Measurements from ENCODE around the gene APLF. TPM values are rescaled to one million over a fixed set of nuclear protein-coding genes. Genes with fewer than 3 reads are reported as not detected.

Gene APLF
- polyA plus RNA-seq, 1 of the 3 experiments (the other 2 are of a cell fraction): 1.1 TPM

- no peak for TF ChIP-seq FOXM1 (IDR thresholded peaks at IDR 0.05; ENCODE audit: low read depth)
- no peak for TF ChIP-seq EZH2phosphoT487 (IDR thresholded peaks at IDR 0.05; ENCODE audit: borderline replicate concordance, low read depth)
- no peak for TF ChIP-seq CHD2 (IDR thresholded peaks at IDR 0.05; ENCODE audit: low read length, partially characterized antibody)
- TF ChIP-seq MAX (IDR thresholded peaks at IDR 0.05; ENCODE audit: low read depth): no peak
- TF ChIP-seq ELF1 (IDR thresholded peaks at IDR 0.05): no peak
- TF ChIP-seq TEAD4 (IDR thresholded peaks at IDR 0.05; ENCODE audit: borderline replicate concordance, insufficient read depth): no peak
- no peak for TF ChIP-seq RCOR1 (IDR thresholded peaks at IDR 0.05; ENCODE audit: low read length)
Measured at GRCh38 chr2:68627615-68628014, 160.2 kb downstream of the APLF start (continued).

Other genes starting within 250 kb of the APLF start
- 12.0 and 13.8 TPM in 2 replicates for gene PPP3R1, start 215.1 kb upstream of the APLF start, polyA plus RNA-seq (2012; rRNA removed)
- 55.5 and 63.0 TPM in 2 replicates for gene CNRIP1, start 147.6 kb upstream of the APLF start, polyA plus RNA-seq (2012; rRNA removed)
- 0.02 TPM in 2 replicates for gene PLEK, start 102.3 kb upstream of the APLF start, polyA plus RNA-seq (2012; rRNA removed)
- gene FBXO48, start 291 bp upstream of the APLF start, polyA plus RNA-seq (2012; rRNA removed): 0.30 and 0.45 TPM in 2 replicates
- gene PROKR1, start 176.0 kb downstream of the APLF start, polyA plus RNA-seq (2012; rRNA removed): not detected in 2 replicates

Measured in SK-N-SH (cell line).